Mononuclear cell (primary cell): ENCODE measurements around the gene ATP1A1. TPM values are rescaled to one million over a fixed set of nuclear protein-coding genes. Genes with fewer than 3 reads are reported as not detected.
A peak's percentile ranks its signal among the peaks of the same experiment; 100 is the strongest.

Source experiments
- H3K27me3 ChIP-seq: 2 replicates; pipeline ENCODE4 v1.6.0; 2011; ENCODE audit warnings: low read length, control low read depth; ENCODE audit not compliant: insufficient read depth
- H3K4me1 ChIP-seq: 2 replicates; pipeline ENCODE4 v1.5.1; 2011; ENCODE audit warnings: mild to moderate bottlenecking, low read length, control low read depth; ENCODE audit not compliant: insufficient read depth
- H3K4me3 ChIP-seq: 2 replicates; pipeline ENCODE4 v1.5.1; 2011; ENCODE audit warnings: mild to moderate bottlenecking, low read length, moderate library complexity
- H3K9me3 ChIP-seq: 2 replicates; pipeline ENCODE4 v1.5.1; 2011; ENCODE audit warnings: low read depth, mild to moderate bottlenecking, control low read depth, low read length
- total RNA-seq: library from RNA; depleted of rRNA; stranded (reverse); fragments of >200 nt; gene quantifications from one replicate; pipeline ENCODE4 v1.2.3, GENCODE V29; 2012

The ATP1A1 gene
- total RNA-seq: 173 TPM

GRCh38 chr1:116372651-116373430 lies at the start of gene ATP1A1:
Gene ATP1A1 (plus strand): TSS chr1:116373244. CDS start chr1:116373512, 268 bp downstream.
- Histone ChIP-seq H3K27me3 (no peaks in the 10 kb centered on the region), H3K9me3 (no peaks in the 10 kb centered on the region), H3K4me3 (peak within 1 kb of the TSS; percentile 53), H3K4me1 (peaks cover 48% of the 10 kb centered on the region)

GRCh38 chr1:116323491-116323890 lies 49.6 kb upstream of the ATP1A1 start:
- H3K9me3 ChIP-seq: no peaks in the 10 kb centered on the region
- peaks cover 21% of the 10 kb centered on the region for H3K4me1 ChIP-seq
- no peaks in the 10 kb centered on the region for H3K27me3 ChIP-seq
- H3K4me3 ChIP-seq: no peak overlapping the region

- Histone ChIP-seq H3K27me3 (no peaks in the 10 kb centered on the region), H3K4me1 (peaks cover 21% of the 10 kb centered on the region), H3K4me3 (no peak overlapping the region), H3K9me3 (no peaks in the 10 kb centered on the region)
Observed at GRCh38 chr1:116324411-116324810, 48.6 kb upstream of the ATP1A1 start.

- Histone ChIP-seq H3K9me3 (no peaks in the 10 kb centered on the region), H3K27me3 (no peaks in the 10 kb centered on the region), H3K4me3 (no peak overlapping the region), H3K4me1 (peaks cover 21% of the 10 kb centered on the region)
Observed at GRCh38 chr1:116325104-116325503, 47.9 kb upstream of the ATP1A1 start.

- no peaks in the 10 kb centered on the region for H3K9me3 ChIP-seq
- H3K27me3 ChIP-seq: no peaks in the 10 kb centered on the region
- H3K4me1 ChIP-seq: peaks cover 21% of the 10 kb centered on the region
- H3K4me3 ChIP-seq: no peak overlapping the region
Observed at GRCh38 chr1:116325922-116326321, 47.1 kb upstream of the ATP1A1 start.

- H3K4me1 ChIP-seq: peaks cover 21% of the 10 kb centered on the region
- no peaks in the 10 kb centered on the region for H3K27me3 ChIP-seq
- H3K9me3 ChIP-seq: no peaks in the 10 kb centered on the region
- no peak overlapping the region for H3K4me3 ChIP-seq
Observed at GRCh38 chr1:116326486-116326885, 46.6 kb upstream of the ATP1A1 start.

GRCh38 chr1:116328671-116329070 lies 44.4 kb upstream of the ATP1A1 start:
- Histone ChIP-seq H3K4me1 (peaks cover 21% of the 10 kb centered on the region), H3K9me3 (no peaks in the 10 kb centered on the region)

GRCh38 chr1:116329524-116330341 lies 43.3 kb upstream of the ATP1A1 start:
- no peaks in the 10 kb centered on the region for H3K27me3 ChIP-seq
- H3K9me3 ChIP-seq: no peaks in the 10 kb centered on the region
- H3K4me1 ChIP-seq: peaks cover 15% of the 10 kb centered on the region
- no peak overlapping the region for H3K4me3 ChIP-seq

More at GRCh38 chr1:116328671-116329070, 44.4 kb upstream of the ATP1A1 start:
- Histone ChIP-seq H3K27me3 (no peaks in the 10 kb centered on the region), H3K4me3 (no peak overlapping the region)

GRCh38 chr1:116330342-116330652 lies 42.7 kb upstream of the ATP1A1 start:
- Histone ChIP-seq H3K9me3 (no peaks in the 10 kb centered on the region), H3K27me3 (no peaks in the 10 kb centered on the region), H3K4me3 (no peak overlapping the region), H3K4me1 (peaks cover 14% of the 10 kb centered on the region)

GRCh38 chr1:116330846-116331245 lies 42.2 kb upstream of the ATP1A1 start:
- peaks cover 9% of the 10 kb centered on the region for H3K4me1 ChIP-seq

GRCh38 chr1:116331523-116331922 lies 41.5 kb upstream of the ATP1A1 start:
- H3K4me1 ChIP-seq: peaks cover 2% of the 10 kb centered on the region
- H3K4me3 ChIP-seq: no peak overlapping the region
- H3K27me3 ChIP-seq: no peaks in the 10 kb centered on the region
- no peaks in the 10 kb centered on the region for H3K9me3 ChIP-seq

More at GRCh38 chr1:116330846-116331245, 42.2 kb upstream of the ATP1A1 start:
- Histone ChIP-seq H3K27me3 (no peaks in the 10 kb centered on the region), H3K9me3 (no peaks in the 10 kb centered on the region), H3K4me3 (no peak overlapping the region)

GRCh38 chr1:116332451-116332850 lies 40.6 kb upstream of the ATP1A1 start:
- Histone ChIP-seq H3K9me3 (no peaks in the 10 kb centered on the region), H3K4me1 (no peaks in the 10 kb centered on the region), H3K27me3 (no peaks in the 10 kb centered on the region), H3K4me3 (no peak overlapping the region)

GRCh38 chr1:116333171-116334014 lies 39.7 kb upstream of the ATP1A1 start:
- Histone ChIP-seq H3K27me3 (no peaks in the 10 kb centered on the region), H3K4me1 (no peaks in the 10 kb centered on the region), H3K9me3 (no peaks in the 10 kb centered on the region), H3K4me3 (no peak overlapping the region)

GRCh38 chr1:116334015-116334547 lies 39.0 kb upstream of the ATP1A1 start:
- Histone ChIP-seq H3K4me3 (no peak overlapping the region), H3K4me1 (no peaks in the 10 kb centered on the region), H3K27me3 (no peaks in the 10 kb centered on the region), H3K9me3 (no peaks in the 10 kb centered on the region)
